DMS 273 treated with DMSO at 0.1 percent for 48 hours (cell line): ENCODE measurements around the gene TERT.
"Not testable (repeated sequence)": the region's sequence is repeated elsewhere in the genome, so short reads cannot be mapped to it uniquely, and the experiment has no call there.

Experiments
- DNase-seq: peaks from one replicate; lab custom pipeline; 2025; lab: John Stamatoyannopoulos, UW

TERT gene

GRCh38 chr5:1330847-1331831 is 36.3 kb upstream of the TERT start:
- DNase-seq: no peak

- no peak for DNase-seq
Measured at GRCh38 chr5:1330146-1330846, 35.4 kb upstream of the TERT start.

GRCh38 chr5:1329111-1329579 is 34.3 kb upstream of the TERT start:
- no peak for DNase-seq

- DNase-seq: not testable (repeated sequence)
Measured at GRCh38 chr5:1328237-1329110, 33.6 kb upstream of the TERT start.

- not testable (repeated sequence) for DNase-seq
Measured at GRCh38 chr5:1326901-1327756, 32.3 kb upstream of the TERT start.

GRCh38 chr5:1326532-1326875 is 31.6 kb upstream of the TERT start:
- not testable (repeated sequence) for DNase-seq

- no peak for DNase-seq
Measured at GRCh38 chr5:1325870-1326531, 31.1 kb upstream of the TERT start.

GRCh38 chr5:1325191-1325741 is 30.4 kb upstream of the TERT start:
- no peak for DNase-seq

GRCh38 chr5:1324719-1325190 is 29.9 kb upstream of the TERT start:
- DNase-seq: no peak

- DNase-seq: no peak
Measured at GRCh38 chr5:1324301-1324700, 29.4 kb upstream of the TERT start.

- DNase-seq: no peak
Measured at GRCh38 chr5:1323803-1324173, 28.9 kb upstream of the TERT start.

GRCh38 chr5:1322955-1323802 is 28.3 kb upstream of the TERT start:
- DNase-seq: no peak

GRCh38 chr5:1322036-1322900 is 27.4 kb upstream of the TERT start:
- no peak for DNase-seq

- DNase-seq: no peak
Measured at GRCh38 chr5:1321576-1321975, 26.7 kb upstream of the TERT start.

GRCh38 chr5:1320436-1321344 is 25.8 kb upstream of the TERT start:
- DNase-seq: no peak

- no peak for DNase-seq
Measured at GRCh38 chr5:1319436-1320256, 24.8 kb upstream of the TERT start.
